PC-9 (cell line): ENCODE results near the gene ZNF12. TPM values are rescaled to one million over a fixed set of nuclear protein-coding genes. Genes with fewer than 3 reads are reported as not detected.

ENCODE experiments used
- BruUV-seq: library from RNA; stranded (reverse); fragments of 400-500 nt; replicated peaks from 2 replicates; lab custom pipeline; 2021; lab: Mats Ljungman, UMichigan
- CTCF ChIA-PET: fragments of 300-600 bp; sonication (Branson Sonifier 250); formaldehyde crosslinking; loops from one replicate; lab custom pipeline; 2022; ENCODE audit warnings: antibody characterized with exemption; lab: Charles Lee
- POLR2A ChIA-PET: fragments of 300-600 bp; sonication (Branson Sonifier 250); formaldehyde crosslinking; loops from one replicate; lab custom pipeline; 2022; ENCODE audit warnings: antibody characterized with exemption; ENCODE audit not compliant: unreplicated experiment; lab: Charles Lee
- DNase-seq, 2 experiments: peaks; one replicate each; pipeline versions ENCODE4 v3.0.0 to v3.0.0-alpha.2; 2015 to 2022; ENCODE audit warnings: mixed read lengths in 1 of 2
- H2AFZ ChIP-seq: fragments of 200-600 bp; sonication (generic); 2 replicates; pipeline ENCODE4 v1.8.1; 2017; ENCODE audit warnings: antibody characterized with exemption
- H3F3A ChIP-seq: fragments of 200-600 bp; sonication (generic); 2 replicates; pipeline ENCODE4 v1.8.1; 2017; ENCODE audit warnings: antibody characterized with exemption, mild to moderate bottlenecking, low read depth; ENCODE audit not compliant: insufficient read depth
- H3K27ac ChIP-seq: fragments of 200-600 bp; sonication (generic); 2 replicates; pipeline ENCODE4 v1.6.1; 2016; ENCODE audit warnings: mixed run types
- H3K27me3 ChIP-seq: fragments of 200-600 bp; sonication (generic); 2 replicates; pipeline ENCODE4 v1.6.1; 2016; ENCODE audit warnings: low read depth, mixed run types; ENCODE audit not compliant: insufficient read depth
- H3K36me3 ChIP-seq: fragments of 200-600 bp; sonication (generic); 2 replicates; pipeline ENCODE4 v1.6.1; 2016; ENCODE audit warnings: low read depth, mixed run types
- H3K4me1 ChIP-seq: fragments of 200-600 bp; sonication (generic); replicated peaks from 2 replicates; pipeline ENCODE4 v1.6.1; 2016; ENCODE audit warnings: mixed run types; ENCODE audit not compliant: insufficient read depth
- H3K4me2 ChIP-seq: fragments of 200-600 bp; sonication (generic); 2 replicates; pipeline ENCODE4 v1.6.1; 2017; ENCODE audit warnings: mixed run types
- H3K4me3 ChIP-seq: fragments of 200-600 bp; sonication (generic); 2 replicates; pipeline ENCODE4 v1.6.1; 2016; ENCODE audit warnings: mixed run types
- H3K79me2 ChIP-seq: fragments of 200-600 bp; sonication (generic); 2 replicates; pipeline ENCODE4 v1.6.1; 2017; ENCODE audit warnings: low read depth, mixed run types
- H3K9me2 ChIP-seq: fragments of 200-600 bp; sonication (generic); 2 replicates; pipeline ENCODE4 v1.8.1; 2017; ENCODE audit warnings: mild to moderate bottlenecking; ENCODE audit not compliant: insufficient read depth
- H3K9me3 ChIP-seq: fragments of 200-600 bp; sonication (generic); 2 replicates; pipeline ENCODE4 v1.8.1; 2016; ENCODE audit warnings: low read depth; ENCODE audit not compliant: insufficient read depth
- H4K20me1 ChIP-seq: fragments of 200-600 bp; sonication (generic); 2 replicates; pipeline ENCODE4 v1.8.1; 2017; ENCODE audit not compliant: insufficient read depth
- EZH2 ChIP-seq: fragments of 200-600 bp; sonication (generic); IDR thresholded peaks from 2 replicates; pipeline ENCODE4 v1.8.0; 2017; ENCODE audit warnings: antibody characterized with exemption, low read depth
- intact Hi-C: fragments of 100-400 bp; cut with micrococcal nuclease; formaldehyde crosslinking; loops from one replicate; pipeline ENCODE4 v1.10.0; 2022; ENCODE audit not compliant: unreplicated experiment
- total RNA-seq: library from RNA; stranded (reverse); gene quantifications from 2 replicates; pipeline ENCODE4 v1.2.3, GENCODE V29; 2021
- TF ChIP-seq, protein P1 (sequence below): fragments of 200-600 bp; sonication (generic); conservative IDR thresholded peaks from 2 replicates; pipeline ENCODE4 v1.6.1; 2017; ENCODE audit warnings: mixed run types, antibody characterized with exemption, mild to moderate bottlenecking, moderate library complexity

The ZNF12 gene
- total RNA-seq, 1 experiment from 2014 or later = 25.2 TPM

DNA sequence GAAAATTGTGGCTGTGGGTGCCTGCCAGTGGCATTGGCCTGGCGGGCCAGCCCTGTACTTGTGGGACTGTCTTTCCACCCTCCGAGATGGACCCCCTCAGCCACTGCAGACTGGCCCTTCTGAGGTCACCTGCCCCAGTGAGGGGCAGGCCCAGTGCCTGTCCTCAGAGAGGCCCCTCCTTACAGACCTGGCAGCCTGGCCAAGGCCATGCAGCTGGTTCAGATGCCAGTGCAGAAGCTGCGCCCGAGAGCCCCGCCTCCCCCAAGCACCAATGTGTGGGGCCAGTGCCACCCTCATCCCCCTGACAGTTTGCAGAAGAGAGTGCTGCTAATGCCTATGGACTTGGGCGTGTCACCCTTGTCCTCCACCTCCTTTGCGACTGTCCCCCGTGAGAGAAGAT lies 59.7 kb downstream of the ZNF12 start:
- H3K27ac ChIP-seq = no peak overlapping the region
- no peak for TF ChIP-seq EZH2
- TF ChIP-seq, protein P1, sequence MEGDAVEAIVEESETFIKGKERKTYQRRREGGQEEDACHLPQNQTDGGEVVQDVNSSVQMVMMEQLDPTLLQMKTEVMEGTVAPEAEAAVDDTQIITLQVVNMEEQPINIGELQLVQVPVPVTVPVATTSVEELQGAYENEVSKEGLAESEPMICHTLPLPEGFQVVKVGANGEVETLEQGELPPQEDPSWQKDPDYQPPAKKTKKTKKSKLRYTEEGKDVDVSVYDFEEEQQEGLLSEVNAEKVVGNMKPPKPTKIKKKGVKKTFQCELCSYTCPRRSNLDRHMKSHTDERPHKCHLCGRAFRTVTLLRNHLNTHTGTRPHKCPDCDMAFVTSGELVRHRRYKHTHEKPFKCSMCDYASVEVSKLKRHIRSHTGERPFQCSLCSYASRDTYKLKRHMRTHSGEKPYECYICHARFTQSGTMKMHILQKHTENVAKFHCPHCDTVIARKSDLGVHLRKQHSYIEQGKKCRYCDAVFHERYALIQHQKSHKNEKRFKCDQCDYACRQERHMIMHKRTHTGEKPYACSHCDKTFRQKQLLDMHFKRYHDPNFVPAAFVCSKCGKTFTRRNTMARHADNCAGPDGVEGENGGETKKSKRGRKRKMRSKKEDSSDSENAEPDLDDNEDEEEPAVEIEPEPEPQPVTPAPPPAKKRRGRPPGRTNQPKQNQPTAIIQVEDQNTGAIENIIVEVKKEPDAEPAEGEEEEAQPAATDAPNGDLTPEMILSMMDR = no peak

DNA sequence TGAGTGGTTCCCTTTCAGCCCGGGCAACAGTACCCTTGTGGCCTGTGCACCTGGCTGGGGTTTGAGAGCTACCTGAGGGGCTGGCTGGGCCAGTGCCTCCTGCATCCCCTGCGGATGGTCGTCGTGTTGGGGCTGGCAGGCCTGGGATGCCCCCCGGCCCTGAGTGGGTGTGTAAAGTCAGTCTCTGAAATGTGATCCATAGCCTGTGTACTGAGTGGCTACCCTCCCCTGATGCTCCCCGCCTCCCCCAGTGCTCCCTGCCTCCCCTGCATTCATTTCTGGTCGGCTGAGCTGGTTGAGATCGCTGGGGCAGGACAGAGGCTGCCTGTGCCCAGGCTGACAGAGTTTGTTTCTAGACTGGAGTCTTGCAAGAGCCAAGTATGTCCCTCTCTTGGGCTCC lies 60.3 kb downstream of the ZNF12 start:
- ChIA-PET CTCF (no interaction called here), POLR2A (no interaction called here)
- Histone ChIP-seq H3K9me3 (no peaks in the 10 kb centered on the region; the same call in 1 of the 2 replicates), H2AFZ (no peak overlapping the region), H3K9me2 (no peaks in the 10 kb centered on the region), H3K4me1 (no peaks in the 10 kb centered on the region), H4K20me1 (no peaks in the 10 kb centered on the region), H3K4me3 (no peak overlapping the region), H3K27me3 (no peaks in the 10 kb centered on the region), H3K4me2 (no peak overlapping the region), H3F3A (no peaks in the 10 kb centered on the region), H3K27ac (no peak overlapping the region), H3K36me3 (peaks cover 19% of the 10 kb centered on the region; the same call in 1 of the 2 replicates), H3K79me2 (no peaks in the 10 kb centered on the region)
- intact Hi-C loops = no loop called here
- TF ChIP-seq, protein P1 = no peak
- no peak for TF ChIP-seq EZH2
- DNase-seq = no peak
- BruUV-seq = no TSS peak

More for the DNA sequence above, 59.7 kb downstream of the ZNF12 start:
- peaks cover 6% of the 10 kb centered on the region; the same call in 1 of the 2 replicates for H3K9me3 ChIP-seq
- H4K20me1 ChIP-seq = no peaks in the 10 kb centered on the region
- no peaks in the 10 kb centered on the region for H3K9me2 ChIP-seq
- intact Hi-C loops = no loop called here
- H3K79me2 ChIP-seq = no peaks in the 10 kb centered on the region
- POLR2A ChIA-PET = no interaction called here
- DNase-seq = no peak
- no peaks in the 10 kb centered on the region for H3K4me1 ChIP-seq
- H3K4me3 ChIP-seq = no peak overlapping the region
- H3F3A ChIP-seq = 0 out of 2 replicates have a peak, but pooled peaks cover 3% of the 10 kb centered on the region
- no peak overlapping the region for H3K4me2 ChIP-seq
- H3K36me3 ChIP-seq = peaks cover 20% of the 10 kb centered on the region
- H3K27me3 ChIP-seq = no peaks in the 10 kb centered on the region
- no TSS peak for BruUV-seq
- no peak overlapping the region for H2AFZ ChIP-seq
- CTCF ChIA-PET = no interaction called here

DNA sequence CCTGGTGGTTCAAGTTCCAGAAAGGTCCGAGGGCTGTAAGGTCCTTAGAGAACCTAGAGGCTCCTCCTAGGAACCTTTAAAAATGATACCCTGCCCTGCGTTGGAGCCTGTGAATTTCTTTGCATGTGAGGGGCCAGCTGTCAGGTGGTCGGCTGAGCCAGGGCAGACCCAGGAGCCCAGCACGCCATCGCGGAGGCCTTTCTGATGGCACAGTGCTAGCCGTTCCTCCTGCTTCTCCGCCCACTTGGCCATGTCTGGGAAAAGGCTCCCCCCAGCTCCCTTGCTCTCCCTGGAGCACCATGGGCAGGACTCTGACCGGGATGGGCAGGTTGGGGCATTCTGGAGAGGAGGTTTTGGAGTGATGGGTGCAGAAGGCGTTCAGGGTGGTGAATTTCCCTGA lies 62.0 kb downstream of the ZNF12 start:
- Histone ChIP-seq H3K27me3 (no peaks in the 10 kb centered on the region), H4K20me1 (0 out of 2 replicates have a peak, but pooled peaks cover 4% of the 10 kb centered on the region), H3K4me2 (no peak overlapping the region), H2AFZ (no peak overlapping the region), H3K9me3 (no peaks in the 10 kb centered on the region), H3K27ac (no peak overlapping the region), H3F3A (no peaks in the 10 kb centered on the region), H3K4me1 (no peaks in the 10 kb centered on the region), H3K36me3 (peaks cover 13% of the 10 kb centered on the region; the same call in 1 of the 2 replicates), H3K79me2 (0 out of 2 replicates have a peak, but pooled peaks cover 5% of the 10 kb centered on the region), H3K9me2 (no peaks in the 10 kb centered on the region), H3K4me3 (no peak overlapping the region)
- CTCF ChIA-PET = no interaction called here
- BruUV-seq = no TSS peak
- POLR2A ChIA-PET = interaction anchor here (0.7 kb wide), 1 partner anchor 86 kb away, joined by 9 read pairs; no protein-coding TSS in a partner anchor
- no peak for DNase-seq
- TF ChIP-seq EZH2 = no peak
- TF ChIP-seq, protein P1 = no peak
- intact Hi-C loops = no loop called here
